Measurements from ENCODE around the gene CAPN12. TPM values are rescaled to one million over a fixed set of nuclear protein-coding genes. Genes with fewer than 3 reads are reported as not detected.
A peak's percentile ranks its signal among the peaks of the same experiment; 100 is the strongest.

The CAPN12 gene
- total RNA-seq, 3 donors from 2014 or later: 3.1 to 15.9 (median 14.9) TPM

- intact Hi-C loops (cut with DNase I, micrococcal nuclease): no loop called here
These were observed 20.1 kb downstream of the CAPN12 start for GRCh38 chr19:38723990-38724854.

GRCh38 chr19:38723606-38723965 is 20.7 kb downstream of the CAPN12 start:
- no peaks in the 10 kb centered on the region for H3K9me3 ChIP-seq
- intact Hi-C loops (cut with DNase I, micrococcal nuclease): no loop called here
- DNase-seq (no peak), ATAC-seq (no peak)
- no peaks in the 10 kb centered on the region for H3K4me1 ChIP-seq (ENCODE audit: low read depth)
- TF ChIP-seq, protein P1, sequence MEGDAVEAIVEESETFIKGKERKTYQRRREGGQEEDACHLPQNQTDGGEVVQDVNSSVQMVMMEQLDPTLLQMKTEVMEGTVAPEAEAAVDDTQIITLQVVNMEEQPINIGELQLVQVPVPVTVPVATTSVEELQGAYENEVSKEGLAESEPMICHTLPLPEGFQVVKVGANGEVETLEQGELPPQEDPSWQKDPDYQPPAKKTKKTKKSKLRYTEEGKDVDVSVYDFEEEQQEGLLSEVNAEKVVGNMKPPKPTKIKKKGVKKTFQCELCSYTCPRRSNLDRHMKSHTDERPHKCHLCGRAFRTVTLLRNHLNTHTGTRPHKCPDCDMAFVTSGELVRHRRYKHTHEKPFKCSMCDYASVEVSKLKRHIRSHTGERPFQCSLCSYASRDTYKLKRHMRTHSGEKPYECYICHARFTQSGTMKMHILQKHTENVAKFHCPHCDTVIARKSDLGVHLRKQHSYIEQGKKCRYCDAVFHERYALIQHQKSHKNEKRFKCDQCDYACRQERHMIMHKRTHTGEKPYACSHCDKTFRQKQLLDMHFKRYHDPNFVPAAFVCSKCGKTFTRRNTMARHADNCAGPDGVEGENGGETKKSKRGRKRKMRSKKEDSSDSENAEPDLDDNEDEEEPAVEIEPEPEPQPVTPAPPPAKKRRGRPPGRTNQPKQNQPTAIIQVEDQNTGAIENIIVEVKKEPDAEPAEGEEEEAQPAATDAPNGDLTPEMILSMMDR (IDR thresholded peaks at IDR 0.05): no peak
- peaks cover 19% of the 10 kb centered on the region for H3K36me3 ChIP-seq (ENCODE audit: low read depth)
- H3K4me3 ChIP-seq: no peak overlapping the region

More at GRCh38 chr19:38723990-38724854, 20.1 kb downstream of the CAPN12 start:
- H3K9me3 ChIP-seq: no peaks in the 10 kb centered on the region
- peaks cover 19% of the 10 kb centered on the region for H3K36me3 ChIP-seq (ENCODE audit: low read depth)
- no peaks in the 10 kb centered on the region for H3K4me1 ChIP-seq (ENCODE audit: low read depth)
- peak in 1 of 3 donors; percentile 30 for DNase-seq
- no peak overlapping the region for H3K4me3 ChIP-seq
- TF ChIP-seq, protein P1 (IDR thresholded peaks at IDR 0.05): no peak
- no peak for ATAC-seq

GRCh38 chr19:38722947-38723605 is 21.2 kb downstream of the CAPN12 start:
- no peak overlapping the region for H3K4me3 ChIP-seq
- H3K4me1 ChIP-seq (ENCODE audit: low read depth): no peaks in the 10 kb centered on the region
- TF ChIP-seq, protein P1 (IDR thresholded peaks at IDR 0.05): no peak
- ATAC-seq (no peak), DNase-seq (no peak)
- H3K36me3 ChIP-seq (ENCODE audit: low read depth): peaks cover 19% of the 10 kb centered on the region
- H3K9me3 ChIP-seq: no peaks in the 10 kb centered on the region
- intact Hi-C loops (cut with DNase I, micrococcal nuclease): no loop called here

DNA sequence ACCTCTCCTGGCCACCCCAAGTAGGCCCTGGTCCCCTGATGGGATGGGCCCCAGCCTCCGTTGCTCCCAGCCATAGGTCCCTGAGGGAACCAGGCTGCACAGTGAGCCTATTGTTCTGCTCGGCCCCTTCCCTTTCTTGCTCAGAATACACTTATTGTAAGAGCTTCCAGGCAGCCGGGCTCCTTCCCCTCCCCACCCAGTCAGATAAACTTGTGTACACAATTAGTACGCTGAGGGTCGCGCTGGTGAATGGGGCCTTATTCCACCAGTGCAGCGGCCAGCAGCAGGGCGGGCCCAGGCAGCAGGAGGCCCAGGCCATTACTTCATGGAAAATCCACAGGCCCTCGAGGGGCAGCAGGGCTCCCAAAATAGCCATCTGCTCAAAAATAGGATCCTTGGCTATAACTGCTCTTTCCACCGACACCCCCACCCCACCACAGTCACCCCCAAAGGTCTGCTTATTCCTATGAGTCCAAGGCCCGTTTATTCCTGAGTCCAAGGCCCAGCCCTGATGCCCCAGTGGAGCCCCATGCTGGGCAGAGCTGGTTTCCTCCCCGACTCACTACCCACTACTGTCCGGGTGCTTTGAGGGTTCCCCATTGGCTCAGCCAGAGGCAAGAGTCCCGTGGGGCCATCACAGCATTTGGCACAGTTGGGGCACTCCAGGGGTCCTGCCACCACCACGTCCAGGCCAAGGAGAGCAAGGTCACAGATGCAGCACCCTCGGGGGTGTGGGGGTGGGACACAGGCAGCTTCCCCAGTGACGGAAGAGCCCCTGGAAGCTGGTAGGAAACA is 22.1 kb downstream of the CAPN12 start:
- ATAC-seq (no peak), DNase-seq (no peak)
- Histone ChIP-seq H3K4me3 (no peak overlapping the region), H3K36me3 (ENCODE audit: low read depth) (peaks cover 18% of the 10 kb centered on the region), H3K9me3 (no peaks in the 10 kb centered on the region), H3K4me1 (ENCODE audit: low read depth) (no peaks in the 10 kb centered on the region)
- TF ChIP-seq, protein P1 (IDR thresholded peaks at IDR 0.05): no peak
- intact Hi-C loops (cut with DNase I, micrococcal nuclease): no loop called here

DNA sequence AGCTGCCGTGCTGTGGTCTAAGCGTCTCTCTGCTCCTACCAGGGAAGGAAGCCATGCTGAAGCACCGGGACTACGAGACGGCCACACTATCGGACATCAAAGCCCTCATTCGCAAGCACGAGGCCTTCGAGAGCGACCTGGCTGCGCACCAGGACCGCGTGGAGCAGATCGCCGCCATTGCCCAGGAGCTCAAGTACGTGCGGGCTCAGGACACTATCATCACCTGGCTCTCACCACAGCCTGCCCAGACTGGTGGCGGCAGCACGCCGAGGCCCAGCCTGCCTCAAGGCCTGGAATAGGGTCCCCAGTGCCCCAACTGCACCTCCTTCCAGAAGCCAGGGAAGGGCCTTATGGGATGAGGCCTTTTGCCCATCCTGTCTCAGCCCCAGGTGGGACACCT is 22.8 kb downstream of the CAPN12 start:
- Histone ChIP-seq H3K9me3 (no peaks in the 10 kb centered on the region), H3K36me3 (ENCODE audit: low read depth) (peaks cover 18% of the 10 kb centered on the region), H3K4me1 (ENCODE audit: low read depth) (no peaks in the 10 kb centered on the region), H3K4me3 (no peak overlapping the region)
- ATAC-seq (no peak), DNase-seq (no peak)
- intact Hi-C loops (cut with DNase I, micrococcal nuclease): no loop called here
- TF ChIP-seq, protein P1 (IDR thresholded peaks at IDR 0.05): no peak

All from mucosa of descending colon (tissue), 3 donors.